Embryonic facial prominence (tissue), 1 donor: ENCODE data around the gene SMYD3.

ENCODE experiments used
- DNase-seq: peaks from one replicate; pipeline ENCODE4 v3.0.0-alpha.2; 2016; ENCODE audit errors: extremely low spot score

SMYD3 gene

DNA sequence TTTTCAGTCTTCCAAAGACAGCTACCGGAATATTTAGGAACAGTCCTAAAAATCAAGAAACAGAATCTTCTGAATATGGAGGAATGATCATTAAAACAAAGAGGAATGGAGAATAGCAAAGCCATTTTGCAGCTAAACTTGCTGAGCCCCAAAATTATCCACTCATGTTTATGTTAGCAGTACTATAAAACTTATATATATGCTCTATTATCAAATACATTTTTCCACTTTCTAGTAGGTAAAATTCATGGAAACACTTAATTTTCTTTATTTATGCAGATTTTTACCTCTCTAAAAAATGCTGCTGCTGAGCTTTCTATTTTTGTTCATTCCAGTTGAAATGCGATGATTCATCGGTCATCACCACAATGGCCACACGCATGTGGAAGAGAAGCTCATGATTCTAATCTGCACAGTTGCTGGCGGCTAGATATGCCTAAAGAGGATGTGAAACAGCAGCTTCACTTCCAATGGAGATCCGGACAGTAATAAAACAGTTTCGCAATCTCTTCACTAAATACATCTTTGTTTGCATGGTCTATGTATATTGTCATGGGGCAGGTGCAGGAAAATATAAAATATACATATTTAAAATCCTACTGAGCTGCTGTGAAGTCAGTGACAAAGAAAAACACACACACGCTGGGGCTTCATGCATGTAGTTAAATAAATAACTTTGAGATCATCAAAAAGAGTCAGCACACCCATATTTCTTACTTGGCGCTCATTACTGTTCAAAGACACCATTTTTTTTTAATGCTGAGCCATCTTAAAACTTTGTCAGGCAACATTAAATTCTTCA, 292.2 kb downstream of the SMYD3 start:
- DNase-seq, result no peak

DNA sequence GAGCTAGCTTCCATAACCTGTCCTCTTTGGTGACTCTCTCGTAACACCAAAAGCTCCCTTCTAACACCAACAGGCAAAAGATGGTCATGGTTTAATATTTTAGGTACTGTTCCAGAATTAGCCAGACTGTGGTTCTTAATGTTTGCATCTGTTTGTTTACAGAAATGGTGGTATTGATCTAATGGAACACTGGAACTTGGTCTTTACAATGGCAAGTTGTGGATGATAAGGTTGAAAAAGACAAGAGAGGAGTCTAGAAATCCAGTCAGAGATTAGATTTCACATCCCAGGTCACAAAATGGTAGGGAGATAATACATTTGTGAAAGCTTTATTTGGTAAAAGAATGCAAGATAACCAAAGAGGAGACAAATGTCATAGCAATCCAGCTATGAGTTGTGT, 293.1 kb downstream of the SMYD3 start:
- no peak for DNase-seq

DNA sequence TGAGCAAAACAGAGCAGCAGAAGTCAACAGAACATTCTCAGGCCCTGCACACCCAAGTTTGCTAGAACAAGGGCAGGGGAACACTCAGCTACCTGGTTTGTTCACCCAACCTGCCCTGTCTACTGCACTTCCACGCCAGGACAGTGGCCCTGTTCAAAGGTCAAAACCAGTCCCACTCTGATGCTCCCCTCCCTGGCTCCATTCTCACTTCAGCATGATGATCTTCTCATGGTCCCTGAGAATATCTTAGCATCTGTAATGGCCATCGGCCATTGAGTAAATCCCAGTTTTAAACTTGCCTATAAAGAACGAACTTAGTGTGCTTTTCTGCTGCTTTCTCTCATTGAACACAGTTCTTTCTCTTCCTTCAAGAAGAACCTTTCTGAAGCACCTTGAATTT, 293.6 kb downstream of the SMYD3 start:
- DNase-seq, result no peak

DNA sequence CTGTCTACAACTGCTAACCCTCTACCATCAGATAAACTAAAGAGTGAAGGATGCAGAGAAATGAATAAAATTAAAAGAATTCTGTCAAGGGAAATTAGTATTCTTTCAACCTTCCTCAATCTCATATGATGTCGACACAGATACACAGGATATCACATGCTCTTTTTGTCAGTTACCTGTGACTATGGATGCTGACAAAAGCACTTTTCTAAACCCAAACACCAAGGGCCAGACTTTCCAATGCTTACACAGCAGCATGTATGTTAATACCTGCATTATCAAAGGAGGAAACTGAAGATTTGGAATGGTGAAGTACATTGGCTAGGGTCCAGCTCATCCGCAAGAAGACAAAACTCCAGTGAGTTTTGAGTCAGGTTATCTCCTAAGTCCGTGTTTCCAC, 294.0 kb downstream of the SMYD3 start:
- DNase-seq, result no peak

DNA sequence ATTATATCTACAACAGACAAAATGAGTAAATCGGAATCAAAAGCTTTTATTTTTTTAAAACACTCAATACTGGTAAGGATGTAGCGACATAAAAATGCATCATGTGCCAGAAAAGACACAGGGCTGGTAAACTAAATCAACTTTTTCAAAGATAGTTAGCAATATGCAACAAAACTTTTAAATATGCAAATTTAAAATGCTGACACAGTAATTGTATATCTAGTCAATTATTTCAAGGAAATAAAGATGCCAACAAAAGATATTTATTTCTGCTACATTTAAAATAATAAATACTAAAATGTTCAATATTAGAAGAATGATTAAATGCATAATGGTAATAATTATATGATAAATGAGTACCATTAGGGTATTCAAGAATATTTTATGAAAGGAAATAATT, 295.1 kb downstream of the SMYD3 start:
- no peak for DNase-seq

DNA sequence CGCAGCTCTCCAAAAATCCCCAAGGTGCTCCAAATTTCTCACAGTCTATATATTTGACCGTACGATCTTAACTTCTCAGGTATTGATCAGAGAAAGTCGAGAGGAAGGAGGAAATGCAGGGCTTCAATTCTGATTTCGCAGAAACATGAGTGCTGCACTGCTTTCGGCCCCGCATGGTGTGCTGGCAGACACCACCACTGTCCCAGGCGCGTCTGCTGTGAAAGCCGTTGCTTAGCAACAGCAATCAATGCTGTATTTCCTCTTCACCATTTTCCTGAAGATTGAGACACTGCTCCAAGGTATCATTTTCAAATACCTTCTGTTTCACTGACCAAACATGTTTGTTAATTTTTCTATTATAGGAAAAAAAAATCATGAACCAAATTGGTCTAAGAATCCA, 296.3 kb downstream of the SMYD3 start:
- no peak for DNase-seq

DNA sequence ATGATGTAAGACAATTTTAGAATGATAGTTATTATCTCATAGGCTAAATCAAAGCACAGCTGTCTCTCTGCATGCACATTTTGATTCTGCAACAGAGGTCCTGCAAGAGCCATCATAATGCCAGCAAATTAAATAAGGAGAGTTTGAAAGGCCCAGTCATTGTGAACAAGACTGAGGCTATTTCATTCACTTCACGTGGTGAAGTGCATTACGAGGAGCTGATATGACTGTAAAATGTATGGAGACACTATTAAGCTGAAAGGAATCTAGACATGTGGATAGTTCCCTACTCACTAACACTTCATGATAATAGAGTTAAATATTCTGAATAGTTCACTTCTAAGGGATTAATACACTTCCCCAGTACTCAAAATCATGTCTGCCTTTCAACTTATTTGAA, 299.0 kb downstream of the SMYD3 start:
- DNase-seq, result no peak

DNA sequence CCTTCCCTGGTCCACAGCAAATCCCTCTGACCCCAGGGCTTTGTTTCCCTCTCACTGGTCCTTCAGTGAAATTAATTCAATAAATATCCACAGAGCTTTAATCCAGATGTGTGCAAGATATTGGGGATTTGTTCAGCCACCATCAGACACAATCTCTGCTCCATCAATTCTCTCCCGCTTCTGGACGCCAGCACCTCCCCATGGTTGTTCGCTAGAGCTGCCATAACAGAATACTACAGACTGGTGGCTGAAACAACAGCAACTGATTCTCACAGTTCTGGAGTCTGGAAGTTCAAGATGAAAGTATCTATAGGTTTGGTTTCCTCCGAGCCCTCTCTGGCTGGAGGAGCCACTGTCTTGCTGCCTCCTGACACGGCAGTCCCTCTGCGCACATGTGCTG, 303.9 kb downstream of the SMYD3 start:
- no peak for DNase-seq

DNA sequence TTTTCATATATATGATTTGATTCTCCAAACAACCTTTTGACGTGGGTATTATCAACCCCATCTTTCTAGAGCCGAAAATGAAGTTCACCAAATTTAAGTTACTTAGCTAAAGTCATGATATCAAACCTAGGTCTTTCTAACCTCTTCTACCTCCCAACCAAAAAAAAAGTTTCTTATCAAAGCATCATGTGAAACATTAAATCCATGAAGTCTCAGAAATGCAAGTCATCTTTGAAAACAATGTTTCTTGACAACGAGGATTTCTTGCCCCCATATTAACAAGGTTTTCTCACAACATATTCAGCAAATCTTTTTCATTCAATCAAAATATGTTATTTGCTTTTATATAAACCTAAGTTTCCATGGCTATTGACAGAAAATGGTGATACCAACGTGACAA, 306.3 kb downstream of the SMYD3 start:
- no peak for DNase-seq

DNA sequence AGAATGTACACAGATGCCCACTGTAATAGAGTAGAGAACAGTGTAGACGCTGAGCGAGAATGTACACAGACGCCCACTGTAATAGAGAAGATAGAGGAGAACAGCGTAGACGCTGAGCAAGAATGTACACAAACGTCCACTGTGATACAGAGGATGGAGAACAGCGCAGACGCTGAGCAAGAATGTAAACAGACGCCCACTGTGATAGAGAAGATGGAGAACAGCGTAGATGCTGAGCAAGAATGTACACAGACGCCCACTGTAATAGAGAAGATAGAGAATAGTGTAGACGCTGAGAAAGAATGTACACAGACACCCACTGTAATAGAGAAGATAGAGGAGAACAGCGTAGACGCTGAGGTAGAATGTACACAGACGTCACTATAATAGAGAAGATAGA, 306.9 kb downstream of the SMYD3 start:
- no peak for DNase-seq

DNA sequence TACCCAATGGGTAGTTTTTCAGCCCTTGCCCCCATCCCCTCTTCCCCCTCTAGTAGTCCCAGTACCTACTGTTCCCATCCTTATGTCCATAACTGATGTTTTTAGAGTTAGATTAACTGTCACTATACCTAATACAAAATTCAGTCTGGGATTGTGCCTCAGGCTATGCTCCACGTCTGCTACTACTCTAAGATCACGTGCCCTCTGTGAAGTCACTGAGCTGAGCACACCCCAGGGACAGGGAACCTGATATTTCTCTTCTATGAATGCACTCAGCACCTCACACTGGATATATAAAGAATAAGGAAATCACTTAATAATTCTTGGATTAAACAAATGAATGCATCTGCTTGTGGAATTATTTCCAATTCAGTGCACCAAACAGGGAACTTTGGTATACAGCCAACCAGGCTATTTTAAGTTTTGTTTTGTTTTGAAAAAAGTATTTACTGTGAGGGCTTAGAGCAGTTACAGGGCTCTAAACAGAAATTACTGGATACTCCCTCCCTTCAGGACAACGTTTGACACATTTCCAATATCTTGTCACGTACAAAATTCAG, 307.9 kb downstream of the SMYD3 start:
- DNase-seq, result no peak

DNA sequence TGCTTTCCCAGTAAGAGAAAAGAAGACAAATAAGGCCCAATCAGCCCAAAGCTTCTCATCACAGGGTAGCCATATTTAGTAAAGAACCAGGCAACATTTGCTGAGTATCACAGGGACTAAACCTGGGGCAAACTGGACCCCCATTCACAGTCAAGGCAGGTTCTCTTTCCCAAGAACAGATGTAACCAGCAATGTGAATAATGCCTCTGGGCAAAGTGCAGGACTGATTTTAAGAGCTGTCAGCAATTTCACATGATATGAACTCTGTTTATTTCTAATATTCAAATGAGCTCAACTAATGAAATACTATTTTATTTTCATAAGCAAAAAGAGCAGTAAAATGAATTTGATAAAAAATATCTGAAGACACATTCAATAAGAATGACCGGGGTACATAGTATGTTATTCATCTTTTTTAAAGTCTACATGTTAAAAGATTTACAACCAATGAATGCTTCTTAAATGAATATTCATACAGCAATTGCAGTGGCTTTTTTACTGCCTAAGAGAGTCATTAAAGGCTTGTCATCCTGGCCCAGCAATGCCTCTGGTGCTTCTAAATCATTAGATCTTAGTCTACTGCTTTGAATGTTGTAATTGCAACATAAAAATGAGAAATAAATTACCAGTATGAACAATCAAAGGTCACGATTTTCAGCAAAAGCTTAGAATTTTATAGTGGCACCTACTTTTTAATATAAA, 308.8 kb downstream of the SMYD3 start:
- no peak for DNase-seq

DNA sequence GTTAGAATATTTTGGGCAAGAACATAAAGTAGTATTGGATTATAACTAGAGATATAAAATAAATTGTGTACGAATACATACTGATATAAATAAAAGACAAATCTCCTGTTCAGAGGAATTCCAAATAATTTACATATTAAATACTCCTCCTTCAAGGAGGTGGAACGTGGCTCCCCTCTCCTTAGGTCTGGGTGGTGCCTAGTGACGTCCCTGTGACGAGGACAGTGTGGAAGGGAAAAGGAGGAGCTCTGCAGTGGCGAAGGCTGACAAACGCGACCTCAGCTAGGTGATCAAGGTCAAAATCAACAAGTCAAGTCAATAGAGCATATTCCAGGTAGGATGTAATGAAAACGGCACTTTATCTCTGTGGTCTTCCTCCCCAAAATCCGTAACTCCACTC, 310.0 kb downstream of the SMYD3 start:
- no peak for DNase-seq

DNA sequence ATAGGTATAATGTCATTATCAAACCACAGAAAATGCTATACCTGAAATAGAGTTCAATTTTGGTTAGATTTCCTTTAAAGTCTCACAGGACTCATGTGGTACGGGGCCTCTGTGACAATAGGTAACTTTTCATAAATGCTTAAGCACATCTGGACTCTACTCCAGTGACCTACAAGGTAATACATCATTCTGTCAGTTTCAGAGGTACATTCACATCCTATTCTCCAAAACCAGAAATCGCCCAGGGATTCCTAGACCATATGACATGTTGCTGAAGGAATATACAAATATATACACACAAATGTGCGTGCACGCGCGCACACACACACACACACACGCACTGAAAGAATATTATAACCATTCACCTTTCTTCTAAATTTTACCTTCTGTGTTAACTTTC, 311.8 kb downstream of the SMYD3 start:
- DNase-seq, result no peak

DNA sequence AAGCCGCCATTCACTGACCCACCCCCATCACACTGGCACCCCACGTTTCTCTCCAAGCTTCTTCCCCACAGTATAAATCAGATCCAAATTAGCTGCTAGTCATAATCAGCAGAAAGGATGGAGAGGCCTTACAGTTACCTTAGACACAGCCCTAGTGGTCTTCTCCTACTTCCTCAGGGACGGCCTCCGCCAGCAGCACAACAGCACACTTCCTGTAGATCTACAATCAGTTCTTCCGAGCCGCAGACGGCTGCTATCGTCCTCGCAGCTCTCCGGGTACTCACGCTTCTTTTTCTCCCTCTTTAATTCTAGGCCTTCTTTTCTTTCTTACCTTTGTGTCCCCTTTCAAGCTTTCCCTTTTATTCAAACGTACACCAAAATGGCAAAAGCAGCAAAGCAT, 313.5 kb downstream of the SMYD3 start:
- DNase-seq, result no peak

DNA sequence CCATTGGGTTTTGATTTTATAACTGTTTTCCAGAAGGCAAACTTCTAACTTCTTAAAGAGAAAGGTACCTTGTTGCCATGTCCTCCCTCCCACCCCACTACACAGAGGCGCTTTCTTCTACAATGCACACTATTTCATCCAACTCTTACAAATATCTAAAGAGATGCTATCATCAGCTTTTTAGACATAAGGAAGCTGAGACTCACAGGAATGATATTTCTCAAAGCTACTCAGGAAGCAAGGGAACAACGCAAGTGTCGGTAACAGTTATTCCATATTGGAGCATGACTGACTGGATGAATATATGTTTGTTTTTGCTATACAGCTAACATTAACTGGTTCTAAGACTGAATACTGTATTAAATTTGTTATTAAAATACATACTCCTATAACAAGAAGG, 318.0 kb downstream of the SMYD3 start:
- DNase-seq, result no peak

DNA sequence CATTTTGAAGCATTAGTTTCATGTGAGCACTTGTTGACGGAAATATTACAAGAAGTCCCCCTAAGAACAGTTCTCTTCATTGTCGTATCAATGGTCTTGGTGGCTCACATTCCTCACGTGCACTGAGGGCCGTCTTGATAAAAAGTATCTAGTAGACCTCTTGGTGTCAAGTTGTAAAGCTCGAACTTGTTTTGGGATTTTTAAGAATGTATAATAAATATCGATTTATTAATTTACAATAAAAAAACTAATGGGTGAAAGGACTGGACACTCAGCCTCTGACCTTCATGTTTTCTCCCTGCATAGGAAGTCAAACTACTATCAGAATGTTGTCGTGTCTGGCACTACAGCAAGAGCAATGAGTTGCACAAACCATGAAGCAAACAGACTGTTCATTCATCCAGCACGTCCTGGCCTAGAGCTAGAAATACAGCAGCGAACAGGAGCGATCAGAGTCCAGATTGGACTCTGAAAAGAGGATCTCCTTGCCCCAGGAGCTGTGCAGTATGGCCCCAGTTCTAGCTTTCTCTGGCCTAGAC, 319.2 kb downstream of the SMYD3 start:
- DNase-seq, result no peak

DNA sequence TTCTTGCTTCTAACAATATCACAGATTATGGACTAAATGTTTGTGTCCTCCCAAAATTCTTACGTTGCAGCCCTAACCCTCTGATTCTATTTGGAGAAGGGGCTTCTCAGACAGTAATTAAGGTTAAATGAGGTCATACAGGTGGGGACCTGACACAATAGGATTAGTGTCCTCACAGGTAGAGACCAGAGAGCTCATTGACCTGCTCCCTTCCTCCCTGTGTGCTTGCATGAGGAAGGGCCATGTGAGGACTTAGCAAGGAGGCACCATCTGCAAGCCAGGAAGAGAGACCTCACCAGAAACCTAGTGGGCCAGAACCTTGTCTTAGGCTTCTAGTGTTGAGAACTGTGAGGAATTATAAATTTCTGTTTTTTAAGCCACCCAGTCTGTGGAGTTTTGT, 322.6 kb downstream of the SMYD3 start:
- no peak for DNase-seq

DNA sequence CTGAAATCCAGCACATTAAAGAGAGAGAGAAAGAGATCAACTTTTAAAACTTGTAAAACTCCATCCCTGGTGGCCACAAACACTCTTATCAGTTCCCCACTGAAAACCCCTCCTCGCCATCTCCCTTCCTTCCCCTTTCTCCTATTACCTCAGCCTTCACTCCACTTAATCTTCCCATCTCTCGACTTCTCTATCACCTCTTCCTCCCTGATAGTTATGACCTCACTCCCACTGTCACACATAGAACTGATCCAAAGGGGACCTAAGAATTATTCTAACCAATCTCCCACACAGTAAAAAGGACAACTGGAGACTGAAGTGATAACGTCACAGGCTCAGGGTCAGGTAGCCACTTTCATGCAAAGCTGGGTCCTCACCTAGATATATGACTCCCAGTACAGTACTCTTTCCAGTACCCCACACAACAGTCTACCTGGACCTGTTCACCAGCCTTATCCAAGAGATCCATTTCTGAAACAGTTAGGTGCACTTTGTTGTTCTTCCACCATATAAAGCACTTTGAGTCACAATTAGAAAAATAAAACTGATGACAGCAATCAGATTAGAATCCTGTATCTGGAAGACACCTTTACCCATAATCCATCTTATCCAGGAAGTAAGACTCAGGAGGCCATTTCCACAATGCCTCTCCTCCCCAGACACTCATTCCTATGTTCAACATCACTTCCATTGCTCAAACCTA, 324.8 kb downstream of the SMYD3 start:
- DNase-seq, result no peak

DNA sequence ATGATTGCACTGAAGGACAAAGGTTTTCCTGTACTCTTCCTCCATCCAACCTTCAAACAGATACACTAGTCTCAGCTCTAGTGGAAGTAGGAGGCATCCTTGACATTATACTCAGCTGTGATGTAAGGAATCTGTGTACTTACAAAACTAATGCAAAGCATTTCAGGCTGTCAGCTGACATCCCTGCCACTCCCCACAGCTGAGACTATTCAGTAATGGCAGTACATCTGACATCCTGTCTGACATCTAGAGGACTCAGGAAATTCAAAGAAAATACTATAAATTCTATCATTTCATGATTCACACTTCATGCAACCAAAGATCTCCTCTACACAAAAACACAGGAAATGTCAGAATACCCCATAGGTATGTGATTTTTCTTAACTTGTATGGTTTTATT, 325.8 kb downstream of the SMYD3 start:
- DNase-seq, result no peak

DNA sequence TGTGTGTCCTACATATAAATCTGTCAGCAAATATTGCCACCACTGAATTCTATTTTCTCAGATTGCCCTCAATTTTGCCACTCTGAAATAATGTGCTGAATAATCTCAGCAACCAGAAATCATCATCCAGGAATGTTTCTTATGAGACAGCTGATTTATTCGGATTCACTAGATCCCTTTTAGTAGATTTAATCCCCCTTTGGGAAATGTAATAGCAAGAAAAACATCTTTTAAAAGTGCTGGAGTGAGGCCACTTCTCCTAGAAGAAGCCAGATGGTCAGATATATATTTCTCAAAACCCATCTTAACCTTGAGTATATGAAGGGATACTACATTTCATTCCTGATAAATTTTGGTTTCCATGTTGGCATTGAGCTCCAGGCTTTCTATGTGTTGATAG, 327.7 kb downstream of the SMYD3 start:
- DNase-seq, result no peak

DNA sequence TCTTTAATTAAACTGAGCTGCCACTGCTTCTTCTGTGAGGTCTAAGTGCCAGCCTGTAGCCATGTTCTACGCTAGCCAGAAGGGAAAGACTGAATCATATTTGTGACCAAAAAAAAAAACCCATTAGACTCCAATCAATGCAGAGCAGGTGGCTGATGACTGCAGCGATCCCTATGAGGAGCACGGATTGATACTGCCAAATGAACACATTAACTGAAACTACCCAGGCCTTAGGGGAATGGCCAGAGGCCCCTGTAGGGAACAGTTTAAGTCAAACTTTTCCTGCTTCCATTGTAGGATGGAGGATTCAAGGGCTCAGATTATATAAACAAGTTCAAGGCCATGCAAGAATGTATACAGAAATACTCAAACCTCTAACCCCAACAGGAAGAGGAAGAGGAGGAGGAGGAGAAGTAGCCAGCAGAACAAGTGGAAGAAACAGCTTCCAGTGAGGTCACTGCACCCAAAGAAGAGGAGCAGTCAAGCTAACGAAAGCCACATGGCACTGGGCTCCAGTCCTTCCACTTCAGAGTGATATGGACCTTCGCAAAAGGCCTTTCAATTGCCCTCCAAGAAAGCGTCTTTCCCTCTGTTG, 328.3 kb downstream of the SMYD3 start:
- no peak for DNase-seq
